Embryonic facial prominence (tissue), 1 donor: Measurements from ENCODE around the gene TMEM44.
"Not testable (repeated sequence)": the region's sequence is repeated elsewhere in the genome, so short reads cannot be mapped to it uniquely, and the experiment has no call there.

ENCODE experiments used
- DNase-seq: peaks from one replicate; pipeline ENCODE4 v3.0.0-alpha.2; 2016; ENCODE audit errors: extremely low spot score

Gene TMEM44

GRCh38 chr3:194555175-194556062, 77.8 kb downstream of the TMEM44 start:
- no peak for DNase-seq

- DNase-seq = no peak
These were observed 78.6 kb downstream of the TMEM44 start for GRCh38 chr3:194554473-194555123.

- no peak for DNase-seq
These were observed 80.8 kb downstream of the TMEM44 start for GRCh38 chr3:194552327-194552949.

GRCh38 chr3:194549853-194550252, 83.4 kb downstream of the TMEM44 start:
- no peak for DNase-seq

DNA sequence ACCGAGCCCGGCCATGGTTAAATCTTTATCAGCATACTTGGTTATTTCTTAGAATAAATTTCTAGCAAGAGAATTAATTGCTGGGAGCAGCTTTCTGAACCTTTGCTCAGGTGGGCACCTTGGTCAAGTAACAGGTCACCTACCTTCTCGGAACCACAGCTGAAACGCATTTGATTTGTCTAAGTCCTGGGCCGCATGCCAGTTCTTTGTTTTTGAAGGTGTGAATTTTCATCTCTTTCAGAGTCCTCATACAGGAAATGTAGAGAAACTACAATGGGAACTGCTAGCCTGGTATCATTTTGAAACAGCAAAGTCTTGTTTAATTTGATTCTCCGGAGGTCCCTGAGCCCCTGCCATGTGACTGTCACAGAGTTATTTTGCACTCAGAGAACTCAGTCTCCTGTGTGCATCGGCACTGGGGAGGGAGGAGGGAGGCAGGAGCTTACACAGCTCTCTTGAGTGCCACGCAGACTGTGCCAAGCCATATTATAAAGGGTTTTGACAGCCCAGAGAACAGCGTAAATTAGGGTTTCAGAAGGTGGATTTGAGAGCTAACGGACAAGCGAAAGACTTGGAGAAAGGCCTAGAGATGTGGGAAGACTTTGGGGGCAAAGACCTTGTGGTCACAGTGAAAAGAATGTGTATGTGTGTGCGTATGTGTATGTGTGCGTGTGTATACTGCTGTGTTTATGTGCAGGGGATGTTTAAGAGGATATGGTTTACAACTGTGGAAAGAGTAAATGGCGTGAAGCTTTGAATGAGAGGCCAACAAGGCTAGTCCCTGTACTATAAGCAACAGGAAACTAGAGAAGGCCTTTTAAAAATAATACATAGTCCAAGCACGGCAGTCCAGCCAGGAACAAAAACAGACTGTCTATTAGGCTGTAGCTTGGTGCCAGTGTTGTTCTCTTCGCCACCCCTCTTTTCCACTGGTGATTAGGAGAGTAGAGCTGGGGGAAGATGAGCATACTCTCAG, 84.6 kb downstream of the TMEM44 start:
- DNase-seq = peak; percentile 37

DNA sequence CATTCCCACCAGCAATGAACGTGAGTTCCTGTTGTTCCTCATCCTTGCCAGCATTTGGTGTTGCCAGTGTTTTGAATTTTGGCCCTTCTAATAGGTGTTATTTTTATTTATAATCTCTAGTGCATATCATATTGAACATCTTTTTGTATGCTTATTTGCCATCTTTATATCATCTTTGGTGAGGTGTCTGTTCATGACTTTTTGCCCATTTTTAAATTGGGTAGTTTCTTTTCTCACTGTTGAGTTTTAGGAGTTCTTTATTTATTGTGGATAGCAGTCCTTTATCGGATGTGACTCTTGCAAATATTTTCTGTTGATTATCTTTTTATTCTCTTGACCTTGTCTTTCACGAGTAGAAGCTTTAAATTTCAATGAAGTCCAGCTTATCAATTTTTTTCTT, 86.2 kb downstream of the TMEM44 start:
- no peak for DNase-seq

DNA sequence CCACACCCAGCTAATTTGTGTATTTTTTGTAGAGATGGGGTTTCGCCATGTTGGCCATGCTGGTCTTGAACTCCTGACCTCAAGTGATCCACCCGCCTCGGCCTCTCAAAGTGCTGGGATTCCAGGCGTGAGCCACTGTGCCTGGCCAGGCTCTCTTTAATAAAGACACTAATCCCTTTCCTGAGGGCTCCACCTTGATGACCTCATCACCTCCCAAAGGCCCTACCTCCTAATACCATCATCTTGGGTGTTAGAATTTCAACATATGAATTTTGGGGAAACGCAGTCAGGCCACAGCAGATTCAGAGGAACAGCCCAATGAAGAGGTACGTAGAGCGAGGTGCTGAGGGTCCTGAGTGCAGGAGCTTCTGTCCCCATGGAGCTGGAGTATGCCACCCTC, 87.7 kb downstream of the TMEM44 start:
- not testable (repeated sequence) for DNase-seq

DNA sequence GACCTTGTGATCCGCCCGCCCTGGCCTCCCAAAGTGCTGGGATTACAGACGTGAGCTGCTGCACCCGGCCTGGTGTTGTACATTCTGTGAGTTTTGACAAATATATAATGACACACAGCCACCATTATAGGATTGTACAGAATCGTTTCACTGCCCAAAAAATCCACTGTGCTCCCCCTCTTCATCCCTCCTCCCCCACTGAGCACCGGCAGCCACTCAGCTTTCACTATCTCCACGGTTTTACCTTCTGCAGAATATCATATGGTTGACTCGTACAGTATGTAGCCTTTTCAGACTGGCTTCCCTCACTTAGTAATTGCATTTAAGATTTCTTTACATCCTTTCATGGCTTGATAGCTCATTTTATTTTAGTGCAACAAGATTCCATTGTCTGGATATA, 89.7 kb downstream of the TMEM44 start:
- no peak for DNase-seq

DNA sequence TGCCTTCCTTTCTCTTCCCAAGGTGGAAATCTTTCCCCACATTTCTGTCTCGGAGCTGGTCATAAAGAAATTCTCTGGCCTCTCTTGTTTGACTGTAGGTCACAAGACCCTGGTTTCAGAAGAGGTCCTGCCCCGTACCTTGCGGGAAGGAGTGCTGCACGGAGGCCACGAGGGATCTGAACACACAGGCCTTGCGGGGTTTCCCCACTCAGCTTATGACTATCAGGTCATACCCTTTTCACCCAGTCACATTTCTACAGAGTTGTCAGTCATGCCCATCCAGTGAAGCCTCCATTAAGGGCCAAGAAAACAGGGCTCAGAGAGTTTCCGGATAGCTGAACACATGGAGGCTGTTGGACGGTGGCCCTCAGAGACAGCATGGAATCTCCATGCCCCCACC, 91.7 kb downstream of the TMEM44 start:
- no peak for DNase-seq

DNA sequence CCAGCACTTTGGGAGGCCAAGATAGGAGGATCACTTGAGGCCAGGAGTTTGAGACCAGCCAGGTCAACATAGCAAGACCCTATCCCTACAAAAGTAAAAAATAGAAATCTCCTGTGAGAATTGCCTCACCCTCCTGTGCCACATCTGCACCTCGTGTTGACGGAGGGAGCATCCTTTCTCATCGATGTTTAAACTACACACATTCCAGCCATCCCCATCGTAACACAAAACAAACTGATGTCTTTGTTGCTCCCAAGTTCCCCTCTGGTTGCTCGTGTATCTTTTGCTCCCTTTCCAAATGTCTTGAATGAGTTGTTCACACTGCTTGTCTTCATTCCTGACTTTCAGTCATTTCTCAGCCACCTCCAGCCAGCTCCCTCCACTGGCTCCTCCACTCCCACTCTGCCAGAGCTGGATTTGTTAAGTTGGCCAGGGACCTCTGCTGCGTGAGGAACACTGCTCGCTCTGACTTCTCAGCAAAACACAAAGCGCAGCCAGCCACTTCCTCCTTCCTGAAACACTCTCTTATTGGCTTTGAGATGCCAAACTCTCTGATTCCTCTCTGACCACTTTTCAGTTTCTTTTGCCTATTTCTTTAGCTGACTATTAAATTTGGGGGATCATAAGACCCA, 92.8 kb downstream of the TMEM44 start:
- DNase-seq = no peak

DNA sequence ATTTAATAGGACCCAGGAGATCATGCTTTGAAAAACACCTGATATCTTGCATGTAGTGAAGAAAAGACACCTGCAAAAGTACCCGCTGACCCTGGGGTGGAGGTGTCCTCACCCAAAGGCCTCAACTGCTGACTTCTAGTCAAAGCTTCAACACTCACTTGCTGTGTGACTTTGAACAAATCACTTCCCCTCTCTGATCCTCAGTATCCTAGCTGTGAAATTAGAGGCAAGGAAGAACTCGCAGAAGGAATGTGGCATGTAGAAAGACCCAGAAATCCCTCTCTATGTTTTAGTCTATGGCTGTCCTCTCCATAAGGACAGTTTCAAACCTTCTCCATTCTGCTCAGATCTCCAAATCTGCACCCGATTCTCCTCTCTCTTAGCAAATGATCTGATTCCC, 93.7 kb downstream of the TMEM44 start:
- DNase-seq = no peak

DNA sequence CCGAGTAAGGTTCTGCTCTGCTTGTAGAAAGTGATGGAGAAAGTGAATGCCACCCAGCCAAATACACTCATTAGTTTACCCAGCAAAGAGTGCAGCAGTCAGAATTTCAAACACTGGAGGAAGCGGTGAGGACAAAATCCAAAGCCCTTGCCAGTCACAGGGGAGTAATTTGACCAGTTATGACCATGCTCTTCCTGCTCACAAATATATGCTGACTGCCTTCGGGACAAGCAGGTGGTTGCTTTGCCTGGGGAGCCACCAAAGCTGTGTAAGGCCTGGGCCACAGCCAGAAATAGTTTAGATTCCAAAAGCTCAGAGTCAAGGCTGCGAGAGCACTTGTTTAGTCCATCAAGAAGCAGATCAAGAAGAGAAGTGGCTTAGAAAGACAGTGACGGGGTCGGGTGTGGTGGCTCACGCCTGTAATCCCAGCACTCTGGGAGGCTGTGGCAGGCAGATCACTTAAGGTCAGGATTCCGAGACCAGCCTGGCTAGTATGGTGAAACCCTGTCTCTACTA, 95.4 kb downstream of the TMEM44 start:
- peak; percentile 19 for DNase-seq
